ENCODE results near the gene HYAL2. TPM values are rescaled to one million over a fixed set of nuclear protein-coding genes. Genes with fewer than 3 reads are reported as not detected.

The HYAL2 gene
- total and polyA plus RNA-seq, 9 of the 15 experiments (the other 6 are each of a cell fraction or from before 2014, with no cell fraction given) = 0.36 to 22.7 (median 11.4) TPM; not detected in 1

DNA sequence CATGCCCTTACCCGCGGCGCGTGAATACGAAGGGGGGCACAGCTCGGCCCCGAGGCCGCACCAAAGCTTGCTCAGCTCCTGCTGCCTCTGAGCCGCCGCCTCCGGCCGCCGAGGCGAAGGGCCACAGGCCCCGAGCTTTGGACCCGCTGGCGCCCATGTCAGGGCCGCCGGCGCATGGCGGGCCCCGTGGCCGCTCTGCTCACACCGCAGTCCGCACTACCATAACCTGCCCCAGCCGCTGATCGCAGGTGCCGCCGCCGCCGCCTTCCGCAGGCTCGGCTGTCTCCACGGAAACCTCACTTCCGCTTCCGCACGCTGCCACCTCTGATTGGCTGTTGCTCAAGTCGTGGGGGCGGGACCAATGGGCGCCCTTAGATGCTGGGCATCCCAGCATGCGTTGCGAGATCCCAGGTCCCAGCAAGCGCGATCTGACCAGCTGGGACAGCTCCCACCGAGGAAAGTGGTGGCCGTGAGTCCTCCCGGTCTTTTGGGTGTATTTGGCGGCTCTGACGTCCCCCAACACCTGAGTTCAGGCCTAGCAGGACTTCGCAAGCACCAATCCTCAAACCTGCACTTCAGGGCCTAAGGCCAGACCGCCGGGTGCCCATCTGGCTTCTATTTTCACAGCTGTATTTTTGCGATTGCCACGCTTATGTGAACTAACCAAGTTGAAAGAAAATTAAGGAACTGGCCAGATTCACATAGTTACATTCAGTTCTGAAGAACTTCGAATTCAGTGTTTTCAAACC lies 5.6 kb upstream of the HYAL2 start, which contains the start of gene TUSC2 (continued):
- peak; percentile 60 for TF ChIP-seq HCFC1 (IDR thresholded peaks at IDR 0.05; ENCODE audit: low read depth, low read length)
- peak; percentile 74 for TF ChIP-seq POLR2AphosphoS2 (IDR thresholded peaks at IDR 0.05; ENCODE audit: low read length)
- peak; percentile 92 for TF ChIP-seq NFYB (IDR thresholded peaks at IDR 0.05; ENCODE audit: extremely low read depth, insufficient read length)
- no peak for TF ChIP-seq ZNF133 (CRISPR knock-in tag; IDR thresholded peaks at IDR 0.05)
- peak; percentile 35; the same call in 1 of the 2 replicates for TF ChIP-seq MTA3 (IDR thresholded peaks at IDR 0.05; ENCODE audit: borderline replicate concordance)
- no peak for TF ChIP-seq ZNF431 (CRISPR knock-in tag; IDR thresholded peaks at IDR 0.05)
- TF ChIP-seq, protein P1, sequence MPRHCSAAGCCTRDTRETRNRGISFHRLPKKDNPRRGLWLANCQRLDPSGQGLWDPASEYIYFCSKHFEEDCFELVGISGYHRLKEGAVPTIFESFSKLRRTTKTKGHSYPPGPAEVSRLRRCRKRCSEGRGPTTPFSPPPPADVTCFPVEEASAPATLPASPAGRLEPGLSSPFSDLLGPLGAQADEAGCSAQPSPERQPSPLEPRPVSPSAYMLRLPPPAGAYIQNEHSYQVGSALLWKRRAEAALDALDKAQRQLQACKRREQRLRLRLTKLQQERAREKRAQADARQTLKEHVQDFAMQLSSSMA (CRISPR knock-in tag; IDR thresholded peaks at IDR 0.05) = peak; percentile 64; the same call in 1 of the 2 replicates
- peak; percentile 25; the same call in 1 of the 2 replicates for TF ChIP-seq RB1 (IDR thresholded peaks at IDR 0.05; ENCODE audit: low read depth)
- TF ChIP-seq GABPB1 (CRISPR knock-in tag; IDR thresholded peaks at IDR 0.05) = peak; percentile 93
- TF ChIP-seq, protein P2, sequence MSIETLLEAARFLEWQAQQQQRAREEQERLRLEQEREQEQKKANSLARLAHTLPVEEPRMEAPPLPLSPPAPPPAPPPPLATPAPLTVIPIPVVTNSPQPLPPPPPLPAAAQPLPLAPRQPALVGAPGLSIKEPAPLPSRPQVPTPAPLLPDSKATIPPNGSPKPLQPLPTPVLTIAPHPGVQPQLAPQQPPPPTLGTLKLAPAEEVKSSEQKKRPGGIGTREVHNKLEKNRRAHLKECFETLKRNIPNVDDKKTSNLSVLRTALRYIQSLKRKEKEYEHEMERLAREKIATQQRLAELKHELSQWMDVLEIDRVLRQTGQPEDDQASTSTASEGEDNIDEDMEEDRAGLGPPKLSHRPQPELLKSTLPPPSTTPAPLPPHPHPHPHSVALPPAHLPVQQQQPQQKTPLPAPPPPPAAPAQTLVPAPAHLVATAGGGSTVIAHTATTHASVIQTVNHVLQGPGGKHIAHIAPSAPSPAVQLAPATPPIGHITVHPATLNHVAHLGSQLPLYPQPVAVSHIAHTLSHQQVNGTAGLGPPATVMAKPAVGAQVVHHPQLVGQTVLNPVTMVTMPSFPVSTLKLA (conservative IDR thresholded peaks at IDR 0.05) = peak; percentile 74 to 84
- no peak for TF ChIP-seq ZNF57 (CRISPR knock-in tag; IDR thresholded peaks at IDR 0.05)
- TF ChIP-seq, protein P3, sequence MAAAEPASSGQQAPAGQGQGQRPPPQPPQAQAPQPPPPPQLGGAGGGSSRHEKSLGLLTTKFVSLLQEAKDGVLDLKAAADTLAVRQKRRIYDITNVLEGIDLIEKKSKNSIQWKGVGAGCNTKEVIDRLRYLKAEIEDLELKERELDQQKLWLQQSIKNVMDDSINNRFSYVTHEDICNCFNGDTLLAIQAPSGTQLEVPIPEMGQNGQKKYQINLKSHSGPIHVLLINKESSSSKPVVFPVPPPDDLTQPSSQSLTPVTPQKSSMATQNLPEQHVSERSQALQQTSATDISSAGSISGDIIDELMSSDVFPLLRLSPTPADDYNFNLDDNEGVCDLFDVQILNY (CRISPR knock-in tag; IDR thresholded peaks at IDR 0.05) = no peak
- TF ChIP-seq HMGN3 (IDR thresholded peaks at IDR 0.05; ENCODE audit: borderline replicate concordance, extremely low read depth, insufficient read length, low read depth, low read length) = peak; percentile 34
- TF ChIP-seq, protein P4, sequence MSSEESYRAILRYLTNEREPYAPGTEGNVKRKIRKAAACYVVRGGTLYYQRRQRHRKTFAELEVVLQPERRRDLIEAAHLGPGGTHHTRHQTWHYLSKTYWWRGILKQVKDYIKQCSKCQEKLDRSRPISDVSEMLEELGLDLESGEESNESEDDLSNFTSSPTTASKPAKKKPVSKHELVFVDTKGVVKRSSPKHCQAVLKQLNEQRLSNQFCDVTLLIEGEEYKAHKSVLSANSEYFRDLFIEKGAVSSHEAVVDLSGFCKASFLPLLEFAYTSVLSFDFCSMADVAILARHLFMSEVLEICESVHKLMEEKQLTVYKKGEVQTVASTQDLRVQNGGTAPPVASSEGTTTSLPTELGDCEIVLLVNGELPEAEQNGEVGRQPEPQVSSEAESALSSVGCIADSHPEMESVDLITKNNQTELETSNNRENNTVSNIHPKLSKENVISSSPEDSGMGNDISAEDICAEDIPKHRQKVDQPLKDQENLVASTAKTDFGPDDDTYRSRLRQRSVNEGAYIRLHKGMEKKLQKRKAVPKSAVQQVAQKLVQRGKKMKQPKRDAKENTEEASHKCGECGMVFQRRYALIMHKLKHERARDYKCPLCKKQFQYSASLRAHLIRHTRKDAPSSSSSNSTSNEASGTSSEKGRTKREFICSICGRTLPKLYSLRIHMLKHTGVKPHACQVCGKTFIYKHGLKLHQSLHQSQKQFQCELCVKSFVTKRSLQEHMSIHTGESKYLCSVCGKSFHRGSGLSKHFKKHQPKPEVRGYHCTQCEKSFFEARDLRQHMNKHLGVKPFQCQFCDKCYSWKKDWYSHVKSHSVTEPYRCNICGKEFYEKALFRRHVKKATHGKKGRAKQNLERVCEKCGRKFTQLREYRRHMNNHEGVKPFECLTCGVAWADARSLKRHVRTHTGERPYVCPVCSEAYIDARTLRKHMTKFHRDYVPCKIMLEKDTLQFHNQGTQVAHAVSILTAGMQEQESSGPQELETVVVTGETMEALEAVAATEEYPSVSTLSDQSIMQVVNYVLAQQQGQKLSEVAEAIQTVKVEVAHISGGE (CRISPR knock-in tag; IDR thresholded peaks at IDR 0.05) = peak in 1 of 3 experiments; percentile 53; a peak in 1 of 6 replicates
- TF ChIP-seq PML (IDR thresholded peaks at IDR 0.05; ENCODE audit: low read length) = no peak
- peak; percentile 59 for TF ChIP-seq TAF1 (IDR thresholded peaks at IDR 0.05; ENCODE audit: control insufficient read depth, extremely low read depth, insufficient read depth, low read length, severe bottlenecking)
- no peak for TF ChIP-seq FUS (optimal IDR thresholded peaks at IDR 0.05; ENCODE audit: low read depth, low read length)
- TF ChIP-seq, protein P5, sequence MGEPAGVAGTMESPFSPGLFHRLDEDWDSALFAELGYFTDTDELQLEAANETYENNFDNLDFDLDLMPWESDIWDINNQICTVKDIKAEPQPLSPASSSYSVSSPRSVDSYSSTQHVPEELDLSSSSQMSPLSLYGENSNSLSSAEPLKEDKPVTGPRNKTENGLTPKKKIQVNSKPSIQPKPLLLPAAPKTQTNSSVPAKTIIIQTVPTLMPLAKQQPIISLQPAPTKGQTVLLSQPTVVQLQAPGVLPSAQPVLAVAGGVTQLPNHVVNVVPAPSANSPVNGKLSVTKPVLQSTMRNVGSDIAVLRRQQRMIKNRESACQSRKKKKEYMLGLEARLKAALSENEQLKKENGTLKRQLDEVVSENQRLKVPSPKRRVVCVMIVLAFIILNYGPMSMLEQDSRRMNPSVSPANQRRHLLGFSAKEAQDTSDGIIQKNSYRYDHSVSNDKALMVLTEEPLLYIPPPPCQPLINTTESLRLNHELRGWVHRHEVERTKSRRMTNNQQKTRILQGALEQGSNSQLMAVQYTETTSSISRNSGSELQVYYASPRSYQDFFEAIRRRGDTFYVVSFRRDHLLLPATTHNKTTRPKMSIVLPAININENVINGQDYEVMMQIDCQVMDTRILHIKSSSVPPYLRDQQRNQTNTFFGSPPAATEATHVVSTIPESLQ (CRISPR knock-in tag; IDR thresholded peaks at IDR 0.05) = 0 out of 2 replicates have a peak, but pooled peaks have one; percentile 16
